Measurements from ENCODE around the gene RPS19BP1. TPM values are rescaled to one million over a fixed set of nuclear protein-coding genes. Genes with fewer than 3 reads are reported as not detected.

RPS19BP1 gene
- total RNA-seq, 1 experiment from 2014 or later, result 80.4 TPM

- Histone ChIP-seq H2AFZ (ENCODE audit: low read depth, low read length, poor library complexity, severe bottlenecking) (no peak overlapping the region), H3K36me3 (ENCODE audit: control insufficient read depth in 1 of 2, insufficient read depth in 2 of 2, low read length in 2 of 2) (peaks cover 57 to 84% of the 10 kb centered on the region in 2 experiments), H3K27me3 (ENCODE audit: insufficient read depth, low read length) (no peaks in the 10 kb centered on the region), H3K9me3 (ENCODE audit: control insufficient read depth in 1 of 2, insufficient read depth in 1 of 2, low read depth in 1 of 2, low read length in 2 of 2) (no peaks in the 10 kb centered on the region), H3K79me2 (ENCODE audit: insufficient read depth, low read length) (peaks cover 79% of the 10 kb centered on the region), H3K9ac (ENCODE audit: low read length) (no peak overlapping the region), H3K4me1 (ENCODE audit: control insufficient read depth in 1 of 2, insufficient read depth in 2 of 2, low read length in 2 of 2) (no peaks in the 10 kb centered on the region), H3K4me2 (ENCODE audit: low read length) (no peak overlapping the region), H3K9me2 (ENCODE audit: insufficient read depth) (no peaks in the 10 kb centered on the region), H3K27ac (ENCODE audit: low read depth, low read length) (no peak overlapping the region), H3K4me3 (replicated peaks in 1 of 2; ENCODE audit: low read depth in 1 of 2, low read length in 2 of 2) (no peak overlapping the region), H4K20me1 (ENCODE audit: insufficient read depth) (peaks cover 9% of the 10 kb centered on the region; the same call in 1 of the 2 replicates)
- ChIA-PET RAD21 (ENCODE audit: low non-redundant PET in 1 of 2, low total read pairs in 2 of 2, uncharacterized antibody in 2 of 2, unreplicated experiment in 2 of 2) (no interaction called here), CTCF (no interaction called here), POLR2A (interaction anchor here (2.1 kb wide), 1 partner anchor 9 kb away, joined by 7 read pairs; the partner anchor contains the start of gene ATF4)
- DNase-seq (ENCODE audit: low read depth, low spot score), result no peak
- no TSS peak for BruUV-seq (replicated peaks)
- no peak for ATAC-seq
- TF ChIP-seq ELF1 (IDR thresholded peaks at IDR 0.05; ENCODE audit: borderline replicate concordance, low read depth) (no peak), CTCF (IDR thresholded peaks at IDR 0.05 in 2 of 3, conservative IDR thresholded peaks at IDR 0.05 in 1 of 3; ENCODE audit: borderline replicate concordance in 1 of 3, insufficient read depth in 1 of 3, low read depth in 2 of 3, low read length in 2 of 3) (no peak), CBX3 (IDR thresholded peaks at IDR 0.05; ENCODE audit: low read depth) (no peak), ATF3 (IDR thresholded peaks at IDR 0.05) (no peak), ZBTB33 (IDR thresholded peaks at IDR 0.05; ENCODE audit: extremely low read depth, insufficient replicate concordance, low read length) (no peak)
- intact Hi-C loops (cut with micrococcal nuclease), result no loop called here
Measured at GRCh38 chr22:39511226-39511625, 21.3 kb downstream of the RPS19BP1 start.
